ENCODE measurements around the gene CNNM2.

DNA sequence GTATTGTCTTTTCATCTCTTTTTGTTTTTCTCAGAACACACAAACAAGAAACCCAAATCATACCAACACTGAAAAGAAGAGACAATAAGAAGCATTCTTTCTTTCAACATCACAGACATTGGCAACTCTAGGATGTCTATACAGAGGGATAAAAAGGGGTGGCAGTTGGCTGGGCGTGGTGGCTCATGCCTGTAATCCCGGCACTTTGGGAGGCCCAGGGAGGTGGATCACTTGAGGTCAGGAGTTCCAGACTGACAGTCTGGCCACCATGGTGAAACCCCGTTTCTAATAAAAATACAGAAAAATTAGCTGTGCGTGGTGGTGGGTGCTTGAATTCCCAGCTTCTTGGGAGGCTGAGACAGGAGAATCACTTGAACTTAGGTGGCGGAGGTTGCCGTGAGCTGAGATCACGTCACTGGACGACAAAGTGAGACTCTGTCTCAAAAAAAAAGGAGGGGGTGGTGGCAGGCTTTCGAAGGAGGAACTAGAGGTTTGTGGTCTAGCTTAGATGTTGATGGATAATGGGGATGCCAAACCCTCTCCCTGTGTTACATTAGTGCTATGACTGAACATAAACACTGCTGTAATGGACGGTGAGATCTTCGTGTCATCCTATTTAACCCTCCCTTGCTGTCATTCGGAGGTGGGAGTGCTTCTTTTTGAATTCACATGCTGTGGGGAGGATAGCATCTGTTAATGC, 9.4 kb downstream of the CNNM2 start:
- TF ChIP-seq, protein P1, sequence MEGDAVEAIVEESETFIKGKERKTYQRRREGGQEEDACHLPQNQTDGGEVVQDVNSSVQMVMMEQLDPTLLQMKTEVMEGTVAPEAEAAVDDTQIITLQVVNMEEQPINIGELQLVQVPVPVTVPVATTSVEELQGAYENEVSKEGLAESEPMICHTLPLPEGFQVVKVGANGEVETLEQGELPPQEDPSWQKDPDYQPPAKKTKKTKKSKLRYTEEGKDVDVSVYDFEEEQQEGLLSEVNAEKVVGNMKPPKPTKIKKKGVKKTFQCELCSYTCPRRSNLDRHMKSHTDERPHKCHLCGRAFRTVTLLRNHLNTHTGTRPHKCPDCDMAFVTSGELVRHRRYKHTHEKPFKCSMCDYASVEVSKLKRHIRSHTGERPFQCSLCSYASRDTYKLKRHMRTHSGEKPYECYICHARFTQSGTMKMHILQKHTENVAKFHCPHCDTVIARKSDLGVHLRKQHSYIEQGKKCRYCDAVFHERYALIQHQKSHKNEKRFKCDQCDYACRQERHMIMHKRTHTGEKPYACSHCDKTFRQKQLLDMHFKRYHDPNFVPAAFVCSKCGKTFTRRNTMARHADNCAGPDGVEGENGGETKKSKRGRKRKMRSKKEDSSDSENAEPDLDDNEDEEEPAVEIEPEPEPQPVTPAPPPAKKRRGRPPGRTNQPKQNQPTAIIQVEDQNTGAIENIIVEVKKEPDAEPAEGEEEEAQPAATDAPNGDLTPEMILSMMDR (IDR thresholded peaks at IDR 0.05; ENCODE audit: insufficient read depth, low read length): no peak
- TF ChIP-seq POLR2AphosphoS5 (IDR thresholded peaks at IDR 0.05; ENCODE audit: low read depth) (no peak), GABPA (IDR thresholded peaks at IDR 0.05; ENCODE audit: low read depth) (no peak)
- TF ChIP-seq, protein P2, sequence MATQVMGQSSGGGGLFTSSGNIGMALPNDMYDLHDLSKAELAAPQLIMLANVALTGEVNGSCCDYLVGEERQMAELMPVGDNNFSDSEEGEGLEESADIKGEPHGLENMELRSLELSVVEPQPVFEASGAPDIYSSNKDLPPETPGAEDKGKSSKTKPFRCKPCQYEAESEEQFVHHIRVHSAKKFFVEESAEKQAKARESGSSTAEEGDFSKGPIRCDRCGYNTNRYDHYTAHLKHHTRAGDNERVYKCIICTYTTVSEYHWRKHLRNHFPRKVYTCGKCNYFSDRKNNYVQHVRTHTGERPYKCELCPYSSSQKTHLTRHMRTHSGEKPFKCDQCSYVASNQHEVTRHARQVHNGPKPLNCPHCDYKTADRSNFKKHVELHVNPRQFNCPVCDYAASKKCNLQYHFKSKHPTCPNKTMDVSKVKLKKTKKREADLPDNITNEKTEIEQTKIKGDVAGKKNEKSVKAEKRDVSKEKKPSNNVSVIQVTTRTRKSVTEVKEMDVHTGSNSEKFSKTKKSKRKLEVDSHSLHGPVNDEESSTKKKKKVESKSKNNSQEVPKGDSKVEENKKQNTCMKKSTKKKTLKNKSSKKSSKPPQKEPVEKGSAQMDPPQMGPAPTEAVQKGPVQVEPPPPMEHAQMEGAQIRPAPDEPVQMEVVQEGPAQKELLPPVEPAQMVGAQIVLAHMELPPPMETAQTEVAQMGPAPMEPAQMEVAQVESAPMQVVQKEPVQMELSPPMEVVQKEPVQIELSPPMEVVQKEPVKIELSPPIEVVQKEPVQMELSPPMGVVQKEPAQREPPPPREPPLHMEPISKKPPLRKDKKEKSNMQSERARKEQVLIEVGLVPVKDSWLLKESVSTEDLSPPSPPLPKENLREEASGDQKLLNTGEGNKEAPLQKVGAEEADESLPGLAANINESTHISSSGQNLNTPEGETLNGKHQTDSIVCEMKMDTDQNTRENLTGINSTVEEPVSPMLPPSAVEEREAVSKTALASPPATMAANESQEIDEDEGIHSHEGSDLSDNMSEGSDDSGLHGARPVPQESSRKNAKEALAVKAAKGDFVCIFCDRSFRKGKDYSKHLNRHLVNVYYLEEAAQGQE (IDR thresholded peaks at IDR 0.05; ENCODE audit: insufficient replicate concordance, low read depth): no peak
